GM19324 (cell line): ENCODE data around the gene SIVA1.

ENCODE experiments used
- ATAC-seq: cut with Tn5 transposase; IDR thresholded peaks from one replicate; pipeline ENCODE4 v1.9.1; 2021; ENCODE audit warnings: mild to moderate bottlenecking, moderate library complexity; ENCODE audit not compliant: unreplicated experiment, low FRiP score

SIVA1 gene

DNA sequence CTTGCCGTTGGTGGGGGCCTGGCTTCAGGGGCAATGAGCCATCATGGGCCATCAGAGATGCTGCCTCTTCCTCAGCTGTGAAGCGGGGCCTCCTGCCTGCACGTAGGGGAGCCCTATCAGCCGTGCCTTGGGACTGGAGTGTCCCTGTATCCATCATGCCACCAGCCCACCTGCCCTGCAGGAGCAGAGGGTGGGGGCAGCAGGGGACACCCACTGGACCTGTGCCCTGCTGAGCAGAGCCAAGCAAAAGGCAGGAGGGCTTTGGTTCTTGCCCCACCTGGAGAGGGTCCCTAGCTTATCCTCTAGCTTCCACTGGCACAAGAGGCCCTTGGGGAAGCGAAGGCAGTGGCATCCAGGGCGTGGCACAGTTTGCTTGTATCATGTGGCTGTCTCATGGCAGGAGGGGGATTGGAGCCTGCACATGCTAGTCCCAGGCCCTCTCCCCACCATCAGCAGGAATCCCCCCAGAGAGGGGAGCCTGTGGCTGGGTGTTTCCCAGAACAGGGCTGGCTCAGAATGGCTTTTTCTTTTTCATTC is 18.8 kb upstream of the SIVA1 start:
- ATAC-seq, result no peak

- no peak for ATAC-seq
These were observed 18.4 kb upstream of the SIVA1 start for GRCh38 chr14:104734601-104734990.

DNA sequence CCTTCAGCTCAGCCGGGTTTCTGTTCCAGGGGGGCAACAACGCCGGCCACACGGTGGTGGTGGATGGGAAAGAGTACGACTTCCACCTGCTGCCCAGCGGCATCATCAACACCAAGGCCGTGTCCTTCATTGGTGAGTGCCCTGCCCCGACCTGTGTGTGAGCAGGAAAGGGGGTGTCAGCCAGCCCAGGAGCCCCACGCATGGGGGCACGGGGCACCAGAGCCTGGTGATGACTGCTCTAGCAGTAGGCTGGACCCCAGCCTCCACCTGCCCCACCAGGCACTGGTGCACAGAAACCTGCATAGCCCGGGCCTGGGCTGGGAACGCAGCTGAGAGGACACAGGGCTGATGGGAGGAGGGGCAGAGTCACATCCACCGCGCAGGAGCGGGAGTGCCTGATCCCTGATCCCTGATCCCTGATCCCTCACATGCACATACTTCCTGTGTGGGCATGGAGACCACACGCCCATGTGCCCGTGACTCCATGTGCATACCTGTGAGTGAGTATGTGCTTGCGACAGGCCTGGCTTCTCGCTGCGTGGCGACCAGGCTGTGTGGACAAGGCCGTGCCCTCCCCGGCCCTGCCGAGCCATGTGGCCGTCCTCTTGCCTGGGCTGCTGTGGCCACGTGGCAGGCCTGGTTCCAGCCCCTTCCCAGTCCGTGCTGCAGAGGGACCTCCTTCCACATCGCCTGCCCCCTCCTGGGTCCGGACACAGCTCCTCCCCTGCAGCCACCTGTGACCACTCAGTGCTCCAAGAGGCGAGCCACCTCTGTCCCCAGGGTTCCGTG is 17.8 kb upstream of the SIVA1 start:
- ATAC-seq, result no peak

DNA sequence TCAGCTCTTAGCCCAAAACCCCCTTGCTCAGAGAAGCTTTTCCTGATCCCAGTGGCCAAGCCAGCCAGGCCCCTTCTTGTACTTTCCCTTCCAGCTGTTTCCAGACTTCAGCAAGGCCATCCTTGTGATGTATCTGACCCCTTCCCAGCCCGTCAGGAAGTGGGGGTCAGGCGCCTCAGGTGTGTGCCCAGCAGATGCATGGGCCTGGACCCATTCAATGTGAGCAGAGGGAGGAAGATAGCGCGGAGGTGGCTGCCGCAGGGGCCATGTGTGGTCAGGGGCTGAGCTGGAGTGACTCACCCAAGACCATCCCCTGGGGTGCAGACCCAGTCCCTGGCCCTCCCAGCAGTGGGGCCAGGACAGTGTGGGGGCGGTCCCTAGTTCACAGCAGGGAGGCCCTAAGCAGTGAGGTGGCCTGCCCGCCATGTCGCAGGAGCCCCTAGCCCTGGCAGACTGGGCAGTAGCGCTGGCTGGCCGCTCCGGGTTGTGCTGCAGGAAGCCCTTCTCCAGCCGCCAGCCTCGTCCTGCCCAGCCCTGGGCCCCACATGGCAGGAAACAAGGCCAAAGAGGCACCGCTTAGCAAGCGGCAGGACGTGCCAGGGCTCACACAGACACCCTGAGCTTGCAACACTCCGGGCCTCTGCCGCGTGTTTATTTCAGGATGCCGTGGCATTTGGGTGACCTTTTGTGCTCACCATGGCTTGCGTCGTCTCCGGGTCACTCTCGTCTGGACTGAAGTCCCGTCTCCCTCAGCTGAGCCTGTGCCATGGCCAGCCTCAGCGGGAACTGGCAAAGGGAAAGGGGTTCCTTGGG is 16.9 kb upstream of the SIVA1 start:
- ATAC-seq, result no peak

DNA sequence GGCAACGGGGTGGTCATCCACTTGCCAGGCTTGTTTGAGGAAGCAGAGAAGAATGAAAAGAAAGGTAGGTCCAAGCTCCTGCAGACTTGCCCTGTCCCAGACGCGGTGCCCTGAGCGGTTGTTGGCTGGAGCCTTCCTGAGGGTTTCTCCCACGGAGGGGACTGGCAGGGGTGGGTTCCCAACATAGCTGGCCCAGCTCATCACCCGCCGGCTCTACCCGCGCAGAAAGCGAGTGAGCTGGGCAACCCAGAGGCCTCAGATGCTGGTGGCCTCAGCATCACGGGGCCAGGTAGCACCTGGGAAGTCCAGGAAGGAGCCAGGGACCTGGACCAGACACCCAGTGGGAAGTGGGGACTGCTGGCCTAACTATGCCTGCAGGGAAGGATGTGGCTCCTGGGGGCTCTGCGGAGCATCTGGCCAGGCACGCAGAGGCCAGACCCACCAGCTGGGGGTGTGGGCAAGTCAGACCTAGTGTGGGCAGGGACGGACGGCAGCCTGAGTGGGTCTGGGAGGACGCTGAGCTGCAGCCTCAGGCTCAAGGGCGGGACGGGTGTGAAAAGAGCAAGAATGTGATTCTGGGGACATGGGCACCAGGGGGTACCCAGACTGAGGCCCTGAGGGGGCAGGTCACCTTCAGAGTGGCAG is 14.4 kb upstream of the SIVA1 start:
- ATAC-seq, result no peak

DNA sequence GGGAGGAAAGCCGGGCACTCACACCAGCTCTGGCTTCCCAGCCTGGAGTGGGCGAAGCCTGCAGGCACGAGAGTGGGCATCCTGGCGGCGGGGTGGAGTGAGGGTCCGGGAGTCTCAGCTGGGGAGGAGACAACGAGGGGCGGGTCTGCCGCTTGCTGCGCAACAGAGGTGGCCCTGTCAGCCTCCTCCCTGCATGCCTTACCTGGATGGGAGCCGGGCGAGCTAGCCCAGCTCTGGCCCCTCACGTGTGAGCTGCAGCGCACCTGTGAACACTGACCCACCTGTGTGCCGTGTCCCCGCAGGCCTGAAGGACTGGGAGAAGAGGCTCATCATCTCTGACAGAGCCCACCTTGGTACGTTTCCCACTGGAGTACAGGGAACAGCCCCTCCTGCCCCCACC is 13.9 kb upstream of the SIVA1 start:
- ATAC-seq, result no peak

DNA sequence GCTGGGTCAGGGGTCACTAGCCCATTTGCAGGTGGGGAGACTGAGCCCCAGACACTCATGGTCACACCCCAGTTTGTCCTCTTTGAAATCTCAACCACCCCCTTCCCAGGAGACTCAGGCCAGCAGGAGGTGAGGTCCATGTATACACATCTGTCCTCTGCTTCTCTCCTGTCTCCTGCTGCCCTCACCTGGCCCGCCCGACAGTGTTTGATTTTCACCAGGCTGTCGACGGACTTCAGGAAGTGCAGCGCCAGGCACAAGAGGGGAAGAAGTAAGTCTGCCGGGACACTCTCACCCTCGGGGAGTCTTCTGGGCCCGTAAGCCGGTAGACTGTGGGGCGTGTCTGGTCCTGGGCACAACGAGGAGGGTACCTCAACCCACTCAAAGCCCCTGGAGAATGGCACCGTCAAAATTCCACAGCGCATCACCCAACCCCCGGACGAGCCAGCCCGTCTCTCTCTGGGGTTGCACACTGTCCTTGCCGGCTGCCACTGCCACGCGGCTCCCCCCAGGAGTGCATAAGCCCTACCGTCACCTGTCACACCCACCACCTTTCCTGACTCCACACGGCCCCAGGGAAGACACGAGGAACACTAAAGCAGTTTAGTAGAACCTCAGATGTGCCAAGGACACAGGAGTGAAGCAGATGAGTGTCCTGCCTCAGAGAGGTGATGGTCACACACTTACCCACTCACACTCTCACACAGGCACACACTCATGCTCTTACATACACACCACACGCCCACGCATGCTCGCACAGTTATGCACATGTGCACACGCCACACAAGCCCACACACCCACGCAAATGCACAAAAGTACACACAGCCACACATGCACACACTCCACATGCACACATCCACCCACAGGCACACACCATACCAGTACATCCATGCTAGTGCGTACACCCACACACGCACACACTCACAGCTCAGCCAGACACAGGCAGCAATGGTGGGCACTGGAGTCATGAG is 13.1 kb upstream of the SIVA1 start:
- no peak for ATAC-seq

- no peak for ATAC-seq
These were observed 11.7 kb upstream of the SIVA1 start for GRCh38 chr14:104741108-104741802.

GRCh38 chr14:104741803-104742251 is 11.1 kb upstream of the SIVA1 start:
- no peak for ATAC-seq

- no peak for ATAC-seq
These were observed 10.1 kb upstream of the SIVA1 start for GRCh38 chr14:104742586-104743455.

DNA sequence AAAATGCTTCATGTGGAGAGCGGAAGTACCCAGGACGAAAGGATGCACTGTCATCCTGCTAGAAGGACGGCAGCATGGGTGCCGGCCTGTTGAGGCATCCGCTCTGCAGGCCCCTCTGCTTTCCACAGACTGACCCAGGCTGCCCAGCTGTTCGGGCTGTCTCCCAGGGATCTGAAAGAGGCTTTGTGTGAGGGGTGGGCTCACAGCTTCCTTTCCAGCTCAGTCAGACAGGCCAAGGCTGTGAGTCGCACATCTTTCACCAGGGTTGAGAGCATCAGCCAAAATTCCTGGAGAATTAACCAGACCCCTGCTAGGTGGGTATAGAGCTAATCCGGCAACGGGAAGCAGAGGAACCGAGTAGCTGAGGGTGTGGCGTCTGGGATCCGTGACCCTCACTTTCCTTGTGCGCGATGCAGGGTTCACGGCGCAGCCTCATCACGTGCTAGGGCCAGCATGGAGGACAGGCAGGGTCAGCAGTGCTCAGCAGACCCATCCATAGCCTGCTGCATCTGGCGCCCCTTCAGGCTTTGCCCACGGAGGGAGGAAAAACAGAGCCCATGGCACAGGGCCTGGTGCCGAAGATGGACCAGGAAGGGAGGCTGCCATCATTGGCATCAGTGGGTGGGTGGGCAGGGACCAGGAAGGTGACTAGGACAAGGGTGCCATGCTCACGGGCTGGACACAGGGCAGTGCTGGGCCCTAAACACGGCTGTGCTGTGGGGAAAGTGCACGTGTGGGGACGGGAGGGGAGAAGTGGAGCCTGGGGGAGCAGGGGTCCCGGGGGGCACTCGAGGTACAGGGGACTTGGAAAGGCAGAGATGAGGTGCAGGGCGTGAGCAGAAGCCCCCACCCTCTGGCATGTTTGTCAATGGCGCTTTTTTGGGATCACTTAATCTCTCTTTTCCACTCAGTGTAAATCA is 9.2 kb upstream of the SIVA1 start:
- no peak for ATAC-seq

DNA sequence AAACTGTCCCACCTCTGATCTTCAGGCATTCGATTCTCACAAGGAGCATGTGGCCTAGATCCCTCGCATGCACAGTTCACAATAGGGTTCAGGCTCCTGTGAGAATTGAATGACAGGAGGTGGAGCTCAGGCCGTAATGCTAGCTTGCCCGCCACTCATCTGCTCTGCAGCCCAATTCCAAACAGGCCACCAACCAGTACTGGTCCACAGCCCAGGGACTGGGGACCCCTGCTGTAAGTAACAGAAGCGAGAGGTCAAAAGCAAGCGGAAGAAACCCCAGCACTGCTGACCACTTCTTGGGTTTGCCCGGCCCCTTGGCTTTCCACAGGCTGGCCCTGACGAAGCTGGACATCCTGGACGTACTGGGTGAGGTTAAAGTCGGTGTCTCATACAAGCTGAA is 8.5 kb upstream of the SIVA1 start:
- ATAC-seq, result no peak

DNA sequence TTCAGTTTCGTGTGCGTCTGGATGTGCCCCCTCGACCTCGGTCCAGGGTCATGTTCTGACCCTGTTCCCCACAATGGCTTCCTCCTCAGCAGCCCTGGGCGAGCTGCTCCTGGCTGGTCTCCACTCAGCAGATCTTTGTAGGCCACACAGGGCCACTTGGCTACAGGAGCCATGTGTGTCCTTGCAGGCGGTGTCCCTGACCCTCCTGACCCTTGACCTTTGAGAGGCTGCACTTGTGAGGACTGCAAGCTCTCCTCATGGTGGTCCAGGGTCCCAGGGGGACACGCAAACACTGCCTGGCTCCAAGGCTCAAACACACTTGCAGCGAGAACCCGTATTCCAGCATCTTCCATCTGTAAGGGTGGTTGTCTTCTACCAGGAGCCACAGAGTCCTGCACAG is 7.5 kb upstream of the SIVA1 start:
- ATAC-seq, result no peak

DNA sequence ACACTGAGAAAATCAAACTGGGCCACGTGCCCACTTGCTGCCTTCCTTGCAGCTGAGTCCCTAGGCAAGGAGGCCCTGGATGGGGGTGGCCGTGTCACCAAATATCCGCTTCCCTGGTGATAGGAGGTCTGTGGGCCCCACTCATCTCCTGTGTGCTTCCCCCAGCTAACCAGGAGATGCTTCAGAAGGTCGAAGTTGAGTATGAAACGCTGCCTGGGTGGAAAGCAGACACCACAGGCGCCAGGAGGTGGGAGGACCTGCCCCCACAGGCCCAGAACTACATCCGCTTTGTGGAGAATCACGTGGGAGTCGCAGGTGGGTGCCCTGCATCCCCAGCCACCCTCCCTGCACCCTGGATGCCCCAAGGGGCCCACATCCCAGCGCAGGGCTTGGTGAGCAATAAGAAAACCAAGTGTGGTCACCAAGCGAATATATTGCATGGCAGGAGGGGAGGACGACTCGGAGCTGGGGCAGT is 6.8 kb upstream of the SIVA1 start:
- ATAC-seq, result no peak

DNA sequence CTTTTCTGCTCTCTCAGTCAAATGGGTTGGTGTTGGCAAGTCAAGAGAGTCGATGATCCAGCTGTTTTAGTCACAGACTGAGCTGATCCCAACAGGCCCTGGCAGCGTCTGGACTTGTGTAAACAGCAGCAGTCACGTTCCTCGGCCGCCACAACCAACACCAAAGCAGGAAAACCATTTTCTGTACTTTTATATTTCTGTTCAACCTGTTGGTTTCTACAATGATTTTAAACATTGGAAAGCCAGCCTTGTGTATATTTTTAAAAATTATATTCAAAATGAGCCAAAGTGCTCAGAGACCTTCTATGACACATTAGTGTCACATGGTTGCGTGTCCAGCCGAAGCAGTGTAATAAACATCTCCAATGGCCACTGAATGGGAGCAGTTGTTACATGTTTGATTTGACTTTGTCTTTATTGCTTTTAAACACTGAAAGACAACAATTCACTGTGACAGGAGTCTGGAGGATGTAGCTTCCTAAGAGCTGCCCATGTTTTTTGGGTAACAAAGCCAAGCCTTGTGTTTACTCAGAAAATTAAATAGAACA is 5.9 kb upstream of the SIVA1 start:
- no peak for ATAC-seq

- ATAC-seq, result no peak
These were observed 5.1 kb upstream of the SIVA1 start for GRCh38 chr14:104747876-104748275.

DNA sequence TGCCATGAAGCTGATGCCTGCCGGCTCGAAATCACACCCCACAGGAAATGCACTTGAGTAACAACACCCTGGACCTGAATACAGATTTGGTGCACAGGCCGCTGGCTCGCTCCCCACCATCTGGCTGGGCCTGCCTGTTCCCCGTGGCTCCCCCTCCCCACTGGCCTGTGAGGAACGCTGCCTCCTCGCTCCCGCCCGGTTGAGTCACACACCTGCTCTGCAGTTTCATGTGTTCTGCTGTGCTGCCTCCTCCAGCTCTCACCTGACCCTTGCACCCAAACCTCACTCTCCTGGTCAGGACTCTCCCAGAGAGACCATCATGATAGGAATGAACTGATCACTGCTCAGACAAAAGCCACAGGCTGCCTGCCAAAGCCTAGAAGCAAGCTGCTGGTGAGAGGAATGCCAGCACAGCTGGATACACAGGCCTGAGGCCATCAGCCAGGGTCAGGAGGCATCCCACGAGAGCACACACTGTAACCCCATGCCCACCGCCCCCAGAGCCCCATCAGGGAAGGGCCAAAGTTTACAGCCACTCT is 3.8 kb upstream of the SIVA1 start:
- no peak for ATAC-seq
